ENCODE measurements around the gene ADH1B. TPM values are rescaled to one million over a fixed set of nuclear protein-coding genes. Genes with fewer than 3 reads are reported as not detected.
"Not testable (repeated sequence)": the region's sequence is repeated elsewhere in the genome, so short reads cannot be mapped to it uniquely, and the experiment has no call there.

ADH1B gene
- total RNA-seq, 1 donor from 2014 or later: 0.08 TPM

- Histone ChIP-seq H3K4me3 (ENCODE audit: low read depth, low read length) (no peak overlapping the region), H3K27me3 (ENCODE audit: control insufficient read depth, insufficient read depth, low read length) (no peaks in the 10 kb centered on the region), H3K36me3 (ENCODE audit: control insufficient read depth, insufficient read depth, low read length) (no peaks in the 10 kb centered on the region)
- no peak for DNase-seq (ENCODE audit: low read depth)
- no peak for TF ChIP-seq CTCF (IDR thresholded peaks at IDR 0.05; ENCODE audit: insufficient read depth, low read length, poor library complexity, severe bottlenecking)
These were observed 38.4 kb upstream of the ADH1B start for GRCh38 chr4:99359480-99360204.

DNA sequence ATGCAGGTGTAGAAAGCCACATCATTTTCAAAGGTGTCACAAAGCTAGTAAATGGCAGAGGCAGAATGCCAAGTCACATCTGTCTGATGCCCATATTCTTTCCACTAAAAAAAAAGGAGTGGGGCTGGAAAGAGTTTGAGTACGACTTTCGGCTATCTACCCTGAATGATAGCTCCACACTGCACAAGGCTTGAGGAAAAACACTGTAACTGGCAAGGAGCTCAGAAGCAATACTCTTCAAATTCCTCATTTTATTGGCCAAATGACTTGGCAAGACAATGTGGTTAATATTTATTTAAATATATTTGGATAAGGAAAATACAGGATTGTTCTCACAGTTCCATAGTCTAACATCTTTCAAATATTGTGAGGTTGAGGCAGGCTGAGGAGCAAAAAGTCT is 36.7 kb upstream of the ADH1B start:
- H3K36me3 ChIP-seq (ENCODE audit: control insufficient read depth, insufficient read depth, low read length): no peaks in the 10 kb centered on the region
- no peak for TF ChIP-seq CTCF (IDR thresholded peaks at IDR 0.05; ENCODE audit: insufficient read depth, low read length, poor library complexity, severe bottlenecking)
- no peak for DNase-seq (ENCODE audit: low read depth)
- H3K4me3 ChIP-seq (ENCODE audit: low read depth, low read length): no peak overlapping the region
- H3K27me3 ChIP-seq (ENCODE audit: control insufficient read depth, insufficient read depth, low read length): no peaks in the 10 kb centered on the region

DNA sequence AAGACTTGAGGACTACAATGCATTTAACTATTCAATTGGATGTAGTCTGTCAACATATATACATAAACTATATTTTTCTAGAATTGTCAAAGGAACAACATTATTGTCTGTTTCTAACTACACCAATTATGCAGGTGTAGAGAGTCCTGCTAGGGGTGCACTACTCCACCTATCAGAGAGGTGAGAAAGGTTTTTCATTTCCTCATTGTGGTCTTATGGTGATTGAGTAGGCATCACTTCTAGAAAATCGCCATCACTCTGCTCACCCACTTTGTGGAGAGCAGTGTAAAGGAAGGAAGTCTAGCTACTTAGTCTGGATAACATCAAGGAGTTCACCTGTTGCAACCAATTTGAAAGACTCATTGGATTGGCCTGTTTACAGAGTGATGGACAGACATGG is 35.8 kb upstream of the ADH1B start:
- no peak for DNase-seq (ENCODE audit: low read depth)
- no peak for TF ChIP-seq CTCF (IDR thresholded peaks at IDR 0.05; ENCODE audit: insufficient read depth, low read length, poor library complexity, severe bottlenecking)
- Histone ChIP-seq H3K27me3 (ENCODE audit: control insufficient read depth, insufficient read depth, low read length) (no peaks in the 10 kb centered on the region), H3K36me3 (ENCODE audit: control insufficient read depth, insufficient read depth, low read length) (no peaks in the 10 kb centered on the region), H3K4me3 (ENCODE audit: low read depth, low read length) (no peak overlapping the region)

- DNase-seq (ENCODE audit: low read depth); H3K36me3 ChIP-seq (ENCODE audit: control insufficient read depth, insufficient read depth, low read length); H3K27me3 ChIP-seq (ENCODE audit: control insufficient read depth, insufficient read depth, low read length); H3K4me3 ChIP-seq (ENCODE audit: low read depth, low read length): not testable (repeated sequence)
These were observed 34.9 kb upstream of the ADH1B start for GRCh38 chr4:99356149-99356548.

- TF ChIP-seq CTCF (IDR thresholded peaks at IDR 0.05; ENCODE audit: insufficient read depth, low read length, poor library complexity, severe bottlenecking): no peak
- no peaks in the 10 kb centered on the region for H3K36me3 ChIP-seq (ENCODE audit: control insufficient read depth, insufficient read depth, low read length)
- no peaks in the 10 kb centered on the region for H3K27me3 ChIP-seq (ENCODE audit: control insufficient read depth, insufficient read depth, low read length)
- no peak within 1 kb of the TSS for H3K4me3 ChIP-seq (ENCODE audit: low read depth, low read length)
- DNase-seq (ENCODE audit: low read depth): no peak
These were observed 31.7 kb upstream of the ADH1B start, which contains the start of gene ADH1C for GRCh38 chr4:99352602-99353537. Gene ADH1C (minus strand): TSS chr4:99352746. CDS start chr4:99352675, 71 bp downstream.

- no peaks in the 10 kb centered on the region for H3K36me3 ChIP-seq (ENCODE audit: control insufficient read depth, insufficient read depth, low read length)
- H3K27me3 ChIP-seq (ENCODE audit: control insufficient read depth, insufficient read depth, low read length): no peaks in the 10 kb centered on the region
- no peak overlapping the region for H3K4me3 ChIP-seq (ENCODE audit: low read depth, low read length)
- no peak for TF ChIP-seq CTCF (IDR thresholded peaks at IDR 0.05; ENCODE audit: insufficient read depth, low read length, poor library complexity, severe bottlenecking)
- no peak for DNase-seq (ENCODE audit: low read depth)
These were observed 30.3 kb upstream of the ADH1B start for GRCh38 chr4:99351487-99351886.
